GM18508 (cell line): Measurements from ENCODE around the gene TTBK1.

Experiments used
- ATAC-seq: cut with Tn5 transposase; IDR thresholded peaks from one replicate; pipeline ENCODE4 v1.9.1; 2021; ENCODE audit warnings: moderate number of reproducible peaks; ENCODE audit not compliant: insufficient read depth, unreplicated experiment

The TTBK1 gene

GRCh38 chr6:43254138-43254817 lies 11.0 kb downstream of the TTBK1 start:
- ATAC-seq = no peak

DNA sequence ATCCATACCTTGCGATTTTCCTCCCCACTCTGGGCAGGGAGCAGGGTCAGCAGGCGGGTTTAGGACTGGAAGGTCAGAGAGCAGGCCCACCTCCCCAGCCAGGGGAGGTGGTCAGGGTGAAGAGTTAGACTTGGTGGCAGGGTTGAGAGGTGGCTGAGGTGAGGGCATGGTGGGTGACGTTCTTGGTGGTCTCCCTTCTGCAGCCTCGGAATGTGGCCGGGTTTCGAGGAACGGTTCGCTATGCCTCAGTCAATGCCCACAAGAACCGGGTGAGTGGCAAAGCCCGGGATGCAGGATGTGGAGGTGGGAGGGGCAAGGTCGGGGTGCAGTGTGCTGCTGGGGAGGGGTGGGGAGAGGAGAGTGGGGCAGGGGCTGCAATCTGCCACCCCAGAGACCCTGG lies 11.6 kb downstream of the TTBK1 start:
- no peak for ATAC-seq

DNA sequence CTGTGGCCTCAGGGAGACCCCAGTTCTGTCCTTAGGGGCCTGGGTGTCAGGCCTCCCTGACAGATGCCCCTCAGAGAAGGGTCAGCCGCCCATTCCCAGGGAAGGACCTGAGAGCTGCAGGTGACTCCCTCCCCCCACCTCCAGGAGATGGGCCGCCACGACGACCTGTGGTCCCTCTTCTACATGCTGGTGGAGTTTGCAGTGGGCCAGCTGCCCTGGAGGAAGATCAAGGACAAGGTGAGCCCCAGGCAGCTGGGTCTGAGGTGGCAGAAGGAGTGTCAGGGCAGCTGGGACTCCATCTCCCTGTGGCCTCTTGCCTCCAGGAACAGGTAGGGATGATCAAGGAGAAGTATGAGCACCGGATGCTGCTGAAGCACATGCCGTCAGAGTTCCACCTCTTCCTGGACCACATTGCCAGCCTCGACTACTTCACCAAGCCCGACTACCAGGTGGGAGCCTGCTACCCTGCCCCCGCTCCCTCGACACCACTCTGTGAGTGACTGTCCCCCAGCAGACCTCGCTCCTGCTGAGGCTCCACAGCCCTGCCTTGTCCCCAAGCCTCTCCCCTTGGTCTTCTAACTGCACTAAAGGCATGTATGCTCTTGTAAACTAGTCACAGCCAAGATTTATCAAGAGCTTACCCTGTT lies 12.2 kb downstream of the TTBK1 start:
- ATAC-seq = no peak

GRCh38 chr6:43256670-43257366 lies 13.5 kb downstream of the TTBK1 start:
- no peak for ATAC-seq

- no peak for ATAC-seq
Observed at GRCh38 chr6:43257367-43258145, 14.3 kb downstream of the TTBK1 start.

- ATAC-seq = no peak
Observed at GRCh38 chr6:43258180-43258579, 14.9 kb downstream of the TTBK1 start.

DNA sequence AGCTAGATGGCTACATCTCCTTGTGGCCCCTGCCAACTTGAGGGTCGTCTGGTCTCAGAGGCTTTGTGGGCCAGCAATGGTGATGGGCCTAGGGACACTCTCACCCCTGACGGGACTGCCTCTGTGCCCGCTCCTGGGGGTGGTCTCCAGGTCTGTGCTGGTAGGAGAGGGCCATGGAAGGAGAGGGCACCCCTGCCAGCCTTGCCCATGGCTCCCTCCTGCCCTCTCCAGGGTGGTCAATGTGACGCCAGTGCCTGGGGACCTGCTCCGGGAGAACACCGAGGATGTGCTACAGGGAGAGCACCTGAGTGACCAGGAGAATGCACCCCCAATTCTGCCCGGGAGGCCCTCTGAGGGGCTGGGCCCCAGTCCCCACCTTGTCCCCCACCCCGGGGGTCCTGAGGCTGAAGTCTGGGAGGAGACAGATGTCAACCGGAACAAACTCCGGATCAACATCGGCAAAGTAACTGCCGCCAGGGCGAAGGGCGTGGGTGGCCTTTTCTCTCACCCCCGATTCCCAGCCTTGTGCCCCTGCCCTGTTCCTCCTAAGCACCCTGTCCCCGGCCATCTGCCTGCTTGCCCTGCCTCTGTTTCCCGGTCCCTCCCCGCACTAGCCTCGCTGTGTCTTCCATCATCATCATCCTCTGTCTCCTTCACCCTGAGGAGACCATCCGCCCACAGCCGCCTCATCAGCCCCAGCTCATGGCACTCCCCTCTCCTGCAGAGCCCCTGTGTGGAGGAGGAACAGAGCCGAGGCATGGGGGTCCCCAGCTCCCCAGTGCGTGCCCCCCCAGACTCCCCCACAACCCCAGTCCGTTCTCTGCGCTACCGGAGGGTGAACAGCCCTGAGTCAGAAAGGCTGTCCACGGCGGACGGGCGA lies 15.8 kb downstream of the TTBK1 start:
- no peak for ATAC-seq

- ATAC-seq = no peak
Observed at GRCh38 chr6:43260791-43261190, 17.5 kb downstream of the TTBK1 start.

- ATAC-seq = no peak
Observed at GRCh38 chr6:43261198-43261597, 17.9 kb downstream of the TTBK1 start.

DNA sequence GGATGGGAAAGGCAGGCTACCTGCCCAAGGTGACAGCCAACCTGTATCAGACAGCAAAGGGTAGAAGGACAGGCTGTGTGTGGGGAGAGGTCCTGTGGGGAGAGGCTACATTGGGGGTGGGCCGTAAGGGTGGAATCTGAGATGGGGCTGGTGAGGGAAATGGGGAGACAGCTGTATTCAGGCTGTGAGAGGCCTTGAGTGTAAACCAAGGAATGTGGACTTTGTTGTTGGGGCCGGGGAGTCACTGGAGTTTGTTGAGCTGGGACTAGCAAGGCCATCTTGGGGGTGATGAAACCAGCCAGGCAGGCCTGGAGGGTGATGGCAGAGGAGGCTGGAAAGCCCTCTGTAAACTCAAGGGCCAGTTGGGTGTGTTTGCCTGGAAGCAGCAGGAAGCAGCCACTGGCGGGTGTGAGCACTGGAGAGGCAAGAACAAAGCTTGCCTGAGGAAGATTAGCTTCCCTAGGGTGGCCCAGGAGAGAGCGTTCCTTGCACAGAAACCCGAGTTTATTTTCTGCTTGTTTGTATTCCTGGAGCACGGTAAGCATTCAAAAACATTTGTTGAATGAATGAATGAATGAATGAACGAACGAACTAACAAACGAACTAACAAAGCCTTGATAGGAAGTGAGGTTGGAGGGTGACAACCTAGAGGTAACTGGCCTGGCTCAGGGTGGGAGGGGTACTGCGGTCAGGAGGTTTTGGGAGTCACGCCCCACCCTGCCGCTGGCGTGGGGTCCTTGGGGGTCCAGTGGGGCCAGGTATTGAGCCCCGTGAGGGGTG lies 18.9 kb downstream of the TTBK1 start:
- ATAC-seq = no peak

GRCh38 chr6:43262780-43263313 lies 19.6 kb downstream of the TTBK1 start:
- no peak for ATAC-seq

DNA sequence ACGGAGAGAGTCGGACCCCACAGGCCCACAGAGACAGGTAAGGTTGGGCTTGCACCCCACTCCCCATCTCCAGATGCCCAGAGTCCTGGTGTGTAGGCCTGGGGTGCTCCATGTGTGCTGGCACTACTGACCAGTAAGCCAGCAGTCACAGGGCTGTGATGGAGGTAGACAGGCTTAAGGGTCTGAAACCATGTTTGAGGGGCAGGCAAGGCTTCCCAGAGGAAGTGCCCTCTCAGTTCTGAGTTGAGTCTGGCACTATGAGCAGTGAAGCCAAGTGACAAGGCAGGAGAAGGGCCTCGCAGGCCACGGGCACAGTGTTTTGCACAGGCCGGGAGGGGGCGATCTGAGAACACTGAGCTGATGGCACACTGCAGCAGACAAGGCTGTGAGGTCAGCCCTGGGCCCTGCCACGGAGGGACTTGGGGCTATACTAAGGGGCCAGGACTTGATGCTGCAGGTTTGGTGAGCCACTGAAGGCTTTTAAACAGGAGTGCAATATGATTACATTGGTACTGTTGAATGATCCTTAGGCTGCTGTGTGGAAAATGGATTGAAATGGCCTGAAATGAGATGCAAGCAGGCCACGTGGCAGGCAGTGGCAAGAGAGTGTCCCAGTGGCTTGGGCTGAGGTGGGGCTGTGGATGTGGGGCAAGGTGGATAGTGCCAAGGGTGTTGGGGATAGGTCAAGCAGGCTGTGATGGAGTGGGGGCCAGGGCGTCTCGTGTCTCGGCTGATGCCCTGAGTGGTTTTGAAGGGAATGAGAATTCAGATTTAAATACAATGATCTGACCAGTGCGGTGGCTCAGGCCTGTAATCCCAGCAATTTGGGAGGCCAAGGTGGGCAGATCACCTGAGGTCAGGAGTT lies 20.3 kb downstream of the TTBK1 start:
- ATAC-seq = no peak

DNA sequence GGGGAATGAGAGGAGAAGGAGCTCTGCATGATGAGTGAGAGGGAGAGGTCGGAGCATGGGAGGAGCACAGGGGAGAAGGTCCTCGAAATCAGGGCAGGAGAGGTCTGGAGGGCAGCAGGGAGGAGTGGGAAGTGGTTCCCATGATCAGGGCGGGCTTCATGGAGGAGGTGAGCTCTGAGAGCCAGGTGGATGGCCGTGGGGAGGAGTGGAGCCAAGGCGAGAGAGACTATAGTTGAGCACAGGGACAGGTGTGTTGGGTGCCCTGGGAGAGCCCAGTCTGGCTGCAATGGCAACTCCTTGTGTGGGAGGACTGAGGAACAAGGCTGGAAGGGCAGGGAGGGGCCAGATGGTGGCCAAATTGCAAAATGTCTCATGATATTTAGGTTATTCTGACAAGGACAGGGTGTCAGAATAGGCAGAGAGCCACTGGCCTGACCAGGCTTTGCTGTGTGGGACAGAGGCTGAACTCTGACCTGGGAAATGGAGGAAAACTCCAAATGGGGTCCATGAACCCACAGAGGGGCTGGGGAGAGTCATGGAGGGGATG lies 21.4 kb downstream of the TTBK1 start:
- ATAC-seq = no peak

DNA sequence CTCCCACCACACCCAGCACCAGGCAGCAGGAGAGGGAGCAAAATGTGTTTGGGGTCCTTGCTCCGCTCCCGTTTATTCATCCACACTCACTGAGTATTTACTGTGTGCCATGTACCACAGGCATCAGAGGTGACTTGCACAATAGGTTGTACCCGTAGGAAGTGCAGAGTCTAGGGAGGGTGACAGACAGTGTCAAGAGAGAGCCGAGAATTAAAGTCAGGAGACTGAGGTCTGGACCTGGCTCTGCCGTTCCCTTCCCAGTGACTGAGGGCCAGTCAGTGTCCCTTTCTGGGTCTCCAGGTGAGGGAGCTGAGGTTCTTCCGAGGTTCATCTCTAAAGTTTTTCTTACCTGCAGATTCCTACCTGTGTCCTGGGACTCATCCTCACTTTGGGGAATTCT lies 22.3 kb downstream of the TTBK1 start:
- no peak for ATAC-seq

- ATAC-seq = no peak
Observed at GRCh38 chr6:43267619-43268354, 24.5 kb downstream of the TTBK1 start.

DNA sequence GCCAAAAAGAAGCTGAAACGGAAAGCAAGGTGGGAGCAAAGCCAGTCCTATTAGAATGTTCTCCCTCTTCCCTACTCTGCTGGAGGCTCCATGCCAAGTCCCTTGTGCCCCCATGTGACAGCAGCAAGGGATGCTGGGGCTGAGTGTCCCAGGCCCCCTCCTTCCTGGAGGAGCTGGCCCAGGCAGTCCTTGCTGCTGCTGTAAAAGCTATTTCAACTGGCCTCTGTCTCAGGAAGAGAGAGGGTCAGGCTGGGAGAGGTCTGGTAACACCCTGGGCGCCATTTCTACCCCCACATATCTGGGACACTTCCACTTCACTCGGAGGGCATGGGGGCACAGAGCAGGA lies 25.0 kb downstream of the TTBK1 start:
- no peak for ATAC-seq

GRCh38 chr6:43268782-43269272 lies 25.5 kb downstream of the TTBK1 start:
- ATAC-seq = no peak
